ENCODE results near the gene MARVELD2. TPM values are rescaled to one million over a fixed set of nuclear protein-coding genes. Genes with fewer than 3 reads are reported as not detected.

The MARVELD2 gene, protein sequence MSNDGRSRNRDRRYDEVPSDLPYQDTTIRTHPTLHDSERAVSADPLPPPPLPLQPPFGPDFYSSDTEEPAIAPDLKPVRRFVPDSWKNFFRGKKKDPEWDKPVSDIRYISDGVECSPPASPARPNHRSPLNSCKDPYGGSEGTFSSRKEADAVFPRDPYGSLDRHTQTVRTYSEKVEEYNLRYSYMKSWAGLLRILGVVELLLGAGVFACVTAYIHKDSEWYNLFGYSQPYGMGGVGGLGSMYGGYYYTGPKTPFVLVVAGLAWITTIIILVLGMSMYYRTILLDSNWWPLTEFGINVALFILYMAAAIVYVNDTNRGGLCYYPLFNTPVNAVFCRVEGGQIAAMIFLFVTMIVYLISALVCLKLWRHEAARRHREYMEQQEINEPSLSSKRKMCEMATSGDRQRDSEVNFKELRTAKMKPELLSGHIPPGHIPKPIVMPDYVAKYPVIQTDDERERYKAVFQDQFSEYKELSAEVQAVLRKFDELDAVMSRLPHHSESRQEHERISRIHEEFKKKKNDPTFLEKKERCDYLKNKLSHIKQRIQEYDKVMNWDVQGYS
- total RNA-seq: 0.94 TPM

DNA sequence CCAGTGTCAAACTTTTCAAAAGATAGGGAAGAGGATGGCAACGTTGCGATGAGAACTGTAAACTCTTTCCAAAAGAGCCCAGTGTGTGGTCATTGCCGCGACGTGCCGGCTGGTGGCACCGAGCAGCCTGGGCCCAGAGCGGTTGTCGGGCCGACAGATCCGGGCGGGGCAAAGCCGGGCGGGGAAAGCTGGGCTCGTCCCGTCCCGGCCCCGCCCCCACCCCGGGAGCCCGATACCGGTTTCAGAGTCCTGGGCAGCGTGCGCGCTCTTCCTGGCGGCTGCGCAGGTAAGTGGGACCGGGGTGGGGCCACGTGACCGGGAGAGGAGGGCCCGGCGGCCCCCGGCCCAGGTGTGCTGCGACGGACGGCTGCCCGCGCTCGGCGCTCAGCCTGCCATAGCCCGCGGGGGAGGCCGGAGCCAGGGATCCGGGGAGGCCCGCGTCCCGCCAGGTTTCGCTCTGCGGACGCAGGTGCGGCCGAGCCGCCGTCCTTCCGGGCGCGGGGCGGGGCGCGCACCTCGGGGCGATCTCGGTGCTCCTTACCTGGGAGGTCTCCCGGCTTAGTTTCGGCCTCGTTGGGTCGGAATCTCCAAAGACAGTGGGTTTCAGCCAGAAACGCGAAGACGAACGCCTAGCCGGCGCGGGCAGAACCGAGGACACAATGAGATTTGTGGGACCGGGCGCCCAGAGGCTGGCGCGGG lies at the start of gene MARVELD2:
Gene MARVELD2, plus strand, starts transcription at position 232 of the 699 bp plus-strand sequence. CDS start 4,270 bp downstream, outside the sequence.

DNA sequence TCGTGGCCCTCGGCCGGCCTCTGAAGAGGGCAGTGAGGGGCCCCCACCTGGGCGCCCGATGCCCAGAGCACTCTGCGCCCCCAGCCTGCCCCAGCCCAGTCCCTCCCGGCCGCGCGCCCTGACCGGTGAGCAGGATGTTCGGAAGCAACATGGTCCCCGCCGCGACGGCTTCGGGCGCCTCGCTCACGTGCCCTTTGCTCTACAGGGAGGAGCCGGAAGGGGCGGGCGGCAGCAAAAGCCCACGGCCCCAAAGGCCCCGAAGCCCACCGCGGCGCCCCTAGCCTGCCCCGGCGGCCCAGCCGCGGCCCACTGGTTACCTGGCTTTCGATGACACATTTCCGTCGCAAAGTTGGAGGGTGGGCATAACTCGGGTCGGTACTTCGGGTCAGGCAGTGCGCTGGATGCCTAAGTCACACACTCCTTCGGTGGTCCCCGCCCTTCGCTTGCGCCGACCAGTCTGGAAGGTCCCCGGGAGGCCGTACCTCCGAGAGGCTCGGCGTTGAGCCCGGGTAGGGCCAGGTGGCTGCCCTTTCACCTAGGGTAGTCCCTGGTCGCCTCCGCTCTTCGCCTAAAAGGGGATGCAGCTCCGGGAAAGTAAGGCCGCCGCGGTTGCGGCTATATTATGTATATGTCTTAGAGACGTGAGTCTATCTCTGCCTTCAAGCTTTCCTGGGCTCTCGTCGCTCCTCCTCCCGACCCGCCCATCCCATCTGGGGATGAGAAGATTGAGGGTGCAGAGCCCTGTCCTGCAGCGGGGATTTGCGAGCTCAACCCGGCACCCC lies 45.4 kb upstream of the MARVELD2 start, which contains the start of the genes AK6, RAD17 and TAF9:
Gene AK6, minus strand, starts transcription at position 181 of the 782 bp plus-strand sequence. Its CDS starts 30 bp downstream, at position 151.
Gene RAD17, plus strand, starts transcription at position 479 of the 782 bp plus-strand sequence. CDS start 2,391 bp downstream, outside the sequence.
Gene TAF9, minus strand, starts transcription at position 181 of the 782 bp plus-strand sequence. CDS start 3,783 bp downstream, outside the sequence.

DNA sequence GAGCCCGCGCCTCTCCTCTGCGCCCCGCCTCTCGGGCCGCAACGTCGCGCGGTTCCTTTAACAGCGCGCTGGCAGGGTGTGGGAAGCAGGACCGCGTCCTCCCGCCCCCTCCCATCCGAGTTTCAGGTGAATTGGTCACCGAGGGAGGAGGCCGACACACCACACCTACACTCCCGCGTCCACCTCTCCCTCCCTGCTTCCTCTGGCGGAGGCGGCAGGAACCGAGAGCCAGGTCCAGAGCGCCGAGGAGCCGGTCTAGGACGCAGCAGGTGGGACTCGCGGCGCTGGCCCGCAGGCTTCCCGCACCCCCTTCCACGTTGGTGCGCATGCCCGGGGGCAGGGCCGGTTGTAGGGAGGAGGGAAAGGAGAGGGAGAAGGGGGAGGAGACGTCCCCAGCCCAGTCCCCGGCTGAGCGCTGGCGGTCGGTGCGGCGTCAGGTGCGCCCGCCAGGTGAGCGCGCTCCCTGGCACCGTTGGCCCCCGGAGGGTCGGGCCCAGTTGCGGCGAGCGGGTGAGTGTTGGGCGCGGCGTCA lies 77.5 kb downstream of the MARVELD2 start, which contains the start of gene OCLN:
Gene OCLN, plus strand, starts transcription at position 400 of the 532 bp plus-strand sequence. CDS start 11,455 bp downstream, outside the sequence.

Small RNA genes lying within 50 kb of the gene (small RNA-seq; reads per million reads assigned to genes)
- gene RN7SL616P (ENCODE audit: low replicate concordance) (not detected), gene RPS27P14 (ENCODE audit: low replicate concordance) (not detected)

Other genes starting within 250 kb of the MARVELD2 start
- gene CCNB1, start 248.0 kb upstream of the MARVELD2 start, total RNA-seq: 24.1 TPM
- gene CENPH, start 225.5 kb upstream of the MARVELD2 start, total RNA-seq: 11.9 TPM
- gene CDK7, start 180.2 kb upstream of the MARVELD2 start, total RNA-seq: 34.7 TPM
- 8.5 TPM for gene CCDC125, start 82.3 kb upstream of the MARVELD2 start, total RNA-seq
- 21.0 TPM for gene AK6, start 45.6 kb upstream of the MARVELD2 start, total RNA-seq
- gene TAF9, start 45.6 kb upstream of the MARVELD2 start, total RNA-seq: 72.0 TPM
- gene RAD17, start 45.3 kb upstream of the MARVELD2 start, total RNA-seq: 30.0 TPM
- gene OCLN, start 77.7 kb downstream of the MARVELD2 start, total RNA-seq: 5.0 TPM
- 77.9 TPM for gene GTF2H2C, start 145.1 kb downstream of the MARVELD2 start, total RNA-seq